ENCODE results near the gene RPP21.

Gene RPP21

DNA sequence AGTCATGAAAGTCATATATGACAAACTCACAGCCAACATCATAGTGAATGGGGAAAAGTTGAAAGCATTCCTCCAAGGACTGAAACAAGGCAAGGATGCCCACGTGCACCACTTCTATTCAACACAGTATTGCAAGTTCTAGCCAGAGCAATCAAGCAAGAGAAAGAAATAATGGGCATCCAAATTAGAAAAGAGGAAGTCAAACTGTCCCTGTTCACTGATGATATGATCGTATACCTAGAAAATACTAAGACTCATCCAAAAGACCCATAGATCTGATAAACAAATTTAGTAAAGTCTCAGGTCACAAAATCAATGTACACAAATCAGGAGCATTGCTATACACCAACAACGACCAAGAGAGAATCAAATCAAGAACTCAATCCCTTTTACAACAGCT, 41.2 kb downstream of the RPP21 start:
- no peak for DNase-seq

DNA sequence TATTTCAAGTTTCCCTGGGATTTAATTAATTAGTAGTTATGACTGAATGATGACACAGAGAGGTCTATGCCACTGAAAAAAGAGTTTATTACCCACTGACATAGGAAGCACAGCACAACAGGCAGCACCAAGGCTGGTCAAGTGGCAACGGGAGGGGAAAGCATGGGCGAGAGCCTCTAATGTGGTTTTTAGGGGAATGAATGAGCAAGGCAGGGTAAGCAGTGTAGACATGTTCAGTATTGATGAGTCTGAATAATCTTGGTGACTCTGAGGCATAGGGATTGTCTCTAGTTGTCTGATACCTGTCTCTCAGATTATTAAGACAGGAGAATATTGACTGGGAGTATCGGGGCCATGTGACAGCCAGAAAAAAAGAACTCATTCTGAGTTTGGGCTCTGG, 46.3 kb downstream of the RPP21 start:
- no peak for DNase-seq

DNA sequence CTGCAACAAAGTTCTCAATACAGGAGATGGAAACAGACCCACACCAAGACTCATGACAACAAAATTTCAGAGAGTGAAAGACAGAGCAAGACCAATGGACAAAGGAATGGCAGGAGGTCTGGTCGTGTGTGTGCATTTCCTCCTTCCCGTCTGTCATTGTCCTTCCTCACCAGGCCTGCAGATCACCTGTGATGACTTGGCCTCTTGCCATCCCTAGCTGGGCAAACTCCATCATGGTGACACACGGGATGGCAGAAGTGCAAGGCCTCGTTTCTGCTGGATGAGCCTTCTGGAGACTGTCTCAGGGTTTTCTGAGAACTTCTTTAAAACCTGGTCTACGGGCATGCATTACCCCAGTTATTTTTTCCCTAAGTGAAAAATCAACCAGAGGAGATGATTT, 49.2 kb downstream of the RPP21 start:
- no peak for DNase-seq

All from 8988T (cell line).